Measurements from ENCODE around the gene NEMP1. TPM values are rescaled to one million over a fixed set of nuclear protein-coding genes. Genes with fewer than 3 reads are reported as not detected.

NEMP1 gene
- total and polyA plus RNA-seq, 2 of the 13 experiments (the other 11 are each of a cell fraction or from before 2014, with no cell fraction given) = 11.4 to 12.9 TPM

- TF ChIP-seq ZNF407 (CRISPR knock-in tag; IDR thresholded peaks at IDR 0.05; ENCODE audit: not compliant biosample characterization) (no peak), ZNF790 (CRISPR knock-in tag; IDR thresholded peaks at IDR 0.05; ENCODE audit: borderline replicate concordance) (no peak), HIVEP1 (CRISPR knock-in tag; IDR thresholded peaks at IDR 0.05) (no peak), ZNF644 (CRISPR knock-in tag; IDR thresholded peaks at IDR 0.05; ENCODE audit: low read depth) (no peak), RAD21 (CRISPR knock-in tag; IDR thresholded peaks at IDR 0.05) (peak; percentile 84), SP140L (CRISPR knock-in tag; IDR thresholded peaks at IDR 0.05; ENCODE audit: borderline replicate concordance) (no peak; the same call in 1 of the 2 replicates), ZNF749 (CRISPR knock-in tag; IDR thresholded peaks at IDR 0.05; ENCODE audit: borderline replicate concordance) (no peak), CEBPB (IDR thresholded peaks at IDR 0.05; ENCODE audit: borderline replicate concordance, low read depth, low read length) (no peak), U2AF2 (IDR thresholded peaks at IDR 0.05; ENCODE audit: low read depth, low read length) (no peak), KLF13 (CRISPR knock-in tag; IDR thresholded peaks at IDR 0.05) (no peak), MIER2 (CRISPR knock-in tag; IDR thresholded peaks at IDR 0.05) (no peak), RFXAP (CRISPR knock-in tag; IDR thresholded peaks at IDR 0.05; ENCODE audit: borderline replicate concordance) (0 out of 2 replicates have a peak, but pooled peaks have one; percentile 29), ZBTB39 (CRISPR knock-in tag; IDR thresholded peaks at IDR 0.05) (no peak), PITX1 (CRISPR knock-in tag; IDR thresholded peaks at IDR 0.05) (peak; percentile 39; the same call in 1 of the 2 replicates), DNMT1 (CRISPR knock-in tag; IDR thresholded peaks at IDR 0.05) (no peak), ZNF17 (CRISPR knock-in tag; IDR thresholded peaks at IDR 0.05) (no peak), SPEN (CRISPR knock-in tag; IDR thresholded peaks at IDR 0.05; ENCODE audit: low read depth) (peak; percentile 69; the same call in 1 of the 2 replicates), ZSCAN12 (CRISPR knock-in tag; IDR thresholded peaks at IDR 0.05) (no peak), YY1 (IDR thresholded peaks at IDR 0.05; ENCODE audit: insufficient read depth, insufficient replicate concordance, low read depth, low read length) (no peak), ZNF652 (CRISPR knock-in tag; IDR thresholded peaks at IDR 0.05; ENCODE audit: borderline replicate concordance, low read depth) (no peak), ASH2L (IDR thresholded peaks at IDR 0.05; ENCODE audit: insufficient read length, low read depth, low read length) (peak; percentile 54)
Observed at GRCh38 chr12:57127101-57127725, 48.6 kb upstream of the NEMP1 start (continued).

Data from HepG2 (cell line).